RKO (cell line): ENCODE measurements around the gene CTNND2.

Experiments
- DNase-seq: peaks from one replicate; pipeline ENCODE4 v3.0.0-alpha.2; 2016; ENCODE audit warnings: low spot score

CTNND2 gene

GRCh38 chr5:11904265-11904906 lies at the start of gene CTNND2:
TSS of gene CTNND2 (minus strand) at chr5:11904446. CDS start at chr5:11903853, 593 bp downstream.
- no peak for DNase-seq

- DNase-seq: no peak
Observed at GRCh38 chr5:11946317-11946716, 42.1 kb upstream of the CTNND2 start.

- DNase-seq: no peak
Observed at GRCh38 chr5:11941566-11941965, 37.3 kb upstream of the CTNND2 start.

GRCh38 chr5:11931638-11932037 lies 27.4 kb upstream of the CTNND2 start:
- DNase-seq: no peak

GRCh38 chr5:11928909-11929308 lies 24.7 kb upstream of the CTNND2 start:
- no peak for DNase-seq

GRCh38 chr5:11925701-11926100 lies 21.5 kb upstream of the CTNND2 start:
- DNase-seq: no peak

GRCh38 chr5:11922394-11922793 lies 18.1 kb upstream of the CTNND2 start:
- DNase-seq: no peak

- no peak for DNase-seq
Observed at GRCh38 chr5:11918463-11919045, 14.3 kb upstream of the CTNND2 start.

- no peak for DNase-seq
Observed at GRCh38 chr5:11909471-11909870, 5.2 kb upstream of the CTNND2 start.

- DNase-seq: no peak
Observed at GRCh38 chr5:11906497-11906896, 2.3 kb upstream of the CTNND2 start.

GRCh38 chr5:11905206-11905605 lies 960 bp upstream of the CTNND2 start:
- DNase-seq: no peak

- DNase-seq: no peak
Observed at GRCh38 chr5:11903614-11904264, 507 bp downstream of the CTNND2 start.

- no peak for DNase-seq
Observed at GRCh38 chr5:11903121-11903613, 1.1 kb downstream of the CTNND2 start.

GRCh38 chr5:11902201-11902619 lies 2.0 kb downstream of the CTNND2 start:
- DNase-seq: no peak

GRCh38 chr5:11898787-11899186 lies 5.5 kb downstream of the CTNND2 start:
- DNase-seq: no peak

GRCh38 chr5:11897781-11898180 lies 6.5 kb downstream of the CTNND2 start:
- no peak for DNase-seq

GRCh38 chr5:11894992-11895391 lies 9.3 kb downstream of the CTNND2 start:
- no peak for DNase-seq

- DNase-seq: no peak
Observed at GRCh38 chr5:11892832-11893231, 11.4 kb downstream of the CTNND2 start.

GRCh38 chr5:11890777-11891176 lies 13.5 kb downstream of the CTNND2 start:
- DNase-seq: peak; percentile 14

- no peak for DNase-seq
Observed at GRCh38 chr5:11888221-11888620, 16.0 kb downstream of the CTNND2 start.

GRCh38 chr5:11878814-11879213 lies 25.4 kb downstream of the CTNND2 start:
- no peak for DNase-seq

- no peak for DNase-seq
Observed at GRCh38 chr5:11873587-11873986, 30.7 kb downstream of the CTNND2 start.

- DNase-seq: no peak
Observed at GRCh38 chr5:11869203-11869602, 35.0 kb downstream of the CTNND2 start.
